Activated naive CD4-positive, alpha-beta T cell treated with Interleukin-2 at 50 U/mL for 16 hours (primary cell): ENCODE results near the gene RHOU.

Experiments used
- DNase-seq: peaks from one replicate; pipeline ENCODE4 v3.0.0-alpha.2; 2020

RHOU gene

GRCh38 chr1:228786361-228787129 lies 51.3 kb downstream of the RHOU start:
- DNase-seq: no peak

GRCh38 chr1:228791791-228792190 lies 56.5 kb downstream of the RHOU start:
- DNase-seq: no peak

GRCh38 chr1:228792601-228793000 lies 57.3 kb downstream of the RHOU start:
- no peak for DNase-seq

GRCh38 chr1:228793032-228793431 lies 57.8 kb downstream of the RHOU start:
- DNase-seq: no peak

- peak; percentile 21 for DNase-seq
Measured at GRCh38 chr1:228794173-228794572, 58.9 kb downstream of the RHOU start.

GRCh38 chr1:228794810-228795209 lies 59.5 kb downstream of the RHOU start:
- DNase-seq: peak; percentile 54

GRCh38 chr1:228795596-228795995 lies 60.3 kb downstream of the RHOU start:
- DNase-seq: no peak
